Fibroblast of upper back skin (primary cell): Measurements from ENCODE around the gene UPF3B.
"Not testable (repeated sequence)": the region's sequence is repeated elsewhere in the genome, so short reads cannot be mapped to it uniquely, and the experiment has no call there.

Experiments used
- DNase-seq: peaks from one replicate; pipeline ENCODE4 v3.0.0-alpha.2; 2013

The UPF3B gene

GRCh38 chrX:119821703-119822102, 31.1 kb downstream of the UPF3B start:
- DNase-seq = not testable (repeated sequence)

DNA sequence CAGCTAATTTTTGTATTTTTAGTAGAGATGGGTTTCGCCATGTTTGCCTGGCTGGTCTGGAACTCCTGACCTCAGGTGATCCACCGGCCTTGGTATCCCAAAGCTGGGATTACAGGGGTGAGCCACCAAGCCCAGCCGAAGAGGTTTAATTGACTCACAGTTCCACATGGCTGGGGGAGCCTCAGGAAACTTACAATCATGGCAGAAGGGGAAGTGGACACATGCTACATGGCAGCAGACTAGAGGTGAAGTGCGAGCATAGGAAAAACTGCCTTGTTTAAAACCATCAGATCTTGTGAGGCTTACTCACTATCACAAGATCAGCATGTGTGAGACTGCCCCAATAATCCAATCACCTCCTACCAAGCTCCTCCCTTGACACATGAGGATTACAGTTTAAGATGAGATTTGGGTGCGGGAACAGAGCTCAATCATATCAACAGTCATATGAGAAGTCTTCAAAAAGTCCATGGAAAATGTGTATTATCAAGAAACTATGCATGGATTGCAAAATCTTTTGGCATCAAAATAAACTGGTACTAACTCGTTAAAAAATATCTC, 35.6 kb downstream of the UPF3B start:
- DNase-seq = no peak

- DNase-seq = no peak
Measured at GRCh38 chrX:119816300-119816699, 36.5 kb downstream of the UPF3B start.

GRCh38 chrX:119809185-119809666, 43.5 kb downstream of the UPF3B start:
- DNase-seq = no peak

DNA sequence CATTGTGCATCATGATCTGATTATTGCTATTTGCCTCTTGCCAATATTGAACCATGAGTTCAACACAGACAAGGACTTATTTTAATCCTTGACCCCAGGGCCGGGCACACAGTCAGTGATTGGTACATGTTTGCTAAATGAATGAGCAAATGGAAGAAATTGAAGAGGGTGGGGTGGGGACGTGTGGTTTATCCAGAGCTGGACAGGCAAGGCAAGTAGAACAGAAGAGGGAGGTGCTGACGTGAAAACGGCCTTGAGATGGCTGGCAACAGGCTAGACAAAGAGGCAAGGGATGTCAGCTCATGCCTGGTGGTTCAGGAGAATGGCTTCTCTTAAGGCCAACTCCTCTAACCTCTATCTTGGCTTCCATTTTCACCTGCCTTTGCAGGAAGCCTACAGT, 44.3 kb downstream of the UPF3B start:
- not testable (repeated sequence) for DNase-seq

DNA sequence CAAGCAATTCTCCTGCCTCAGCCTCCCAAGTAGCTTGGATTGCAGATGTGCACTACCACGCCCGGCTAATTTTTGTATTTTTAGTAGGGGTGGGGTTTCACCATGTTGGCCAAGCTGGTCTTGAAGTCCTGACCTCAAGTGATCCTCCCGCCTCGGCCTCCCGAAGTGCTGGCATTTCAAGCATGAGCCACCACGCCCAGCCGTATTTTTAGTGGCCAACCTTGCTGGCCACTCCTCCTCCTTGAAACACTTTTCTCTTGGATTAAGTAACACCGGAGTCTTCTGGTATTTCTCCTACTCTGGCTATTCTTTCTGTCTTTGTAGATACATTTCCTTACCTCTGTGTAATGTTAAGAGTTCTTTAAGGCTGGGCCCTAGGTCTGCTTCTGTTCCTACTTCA, 50.2 kb downstream of the UPF3B start:
- DNase-seq = no peak

GRCh38 chrX:119801253-119802221, 51.2 kb downstream of the UPF3B start:
- no peak for DNase-seq

DNA sequence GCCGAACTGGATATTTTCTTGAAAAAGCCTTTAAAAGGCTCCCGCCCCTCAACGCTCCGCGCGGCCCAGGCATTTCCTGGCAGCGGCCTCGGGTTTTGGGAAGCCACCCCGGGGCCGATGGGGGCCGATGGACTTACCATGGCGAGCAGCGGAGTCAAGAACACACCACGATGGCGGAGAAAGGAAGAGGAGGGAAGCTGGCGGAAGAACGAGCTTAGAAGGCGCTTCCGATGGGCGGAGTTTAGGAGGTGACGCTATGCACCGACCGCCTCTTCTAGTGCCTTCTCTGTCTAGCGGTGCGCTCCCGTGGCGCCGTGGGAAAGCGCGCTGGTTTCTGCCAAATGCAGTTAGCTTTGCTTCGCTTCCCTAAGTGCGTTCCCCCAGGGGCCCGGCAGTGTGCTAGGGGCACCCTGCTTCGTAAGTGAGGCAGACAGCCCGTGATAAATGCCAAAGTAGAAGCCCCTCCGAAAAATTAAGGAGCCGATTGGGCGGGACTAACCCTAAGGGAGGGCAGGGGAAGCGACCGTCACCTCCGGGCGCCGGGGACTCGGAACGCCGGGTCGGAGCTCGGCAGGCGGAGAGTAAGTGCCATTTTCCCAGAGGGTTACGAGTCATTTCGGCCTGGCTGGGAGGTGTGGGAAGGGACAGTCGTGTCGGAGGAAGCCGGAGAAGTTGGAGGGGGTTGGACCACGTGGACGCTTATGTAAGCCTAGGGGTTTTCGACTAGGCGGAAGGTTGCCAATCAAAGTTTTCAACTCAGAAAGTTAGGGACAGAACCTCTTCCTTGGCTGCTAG, 61.1 kb downstream of the UPF3B start, which contains the start of gene RPL39:
TSS of gene RPL39 (minus strand) at position 194 of the 795 bp plus-strand sequence. CDS start at position 140, 54 bp downstream.
- DNase-seq = peak; percentile 88

GRCh38 chrX:119790977-119791436, 61.8 kb downstream of the UPF3B start:
- DNase-seq = peak; percentile 18

DNA sequence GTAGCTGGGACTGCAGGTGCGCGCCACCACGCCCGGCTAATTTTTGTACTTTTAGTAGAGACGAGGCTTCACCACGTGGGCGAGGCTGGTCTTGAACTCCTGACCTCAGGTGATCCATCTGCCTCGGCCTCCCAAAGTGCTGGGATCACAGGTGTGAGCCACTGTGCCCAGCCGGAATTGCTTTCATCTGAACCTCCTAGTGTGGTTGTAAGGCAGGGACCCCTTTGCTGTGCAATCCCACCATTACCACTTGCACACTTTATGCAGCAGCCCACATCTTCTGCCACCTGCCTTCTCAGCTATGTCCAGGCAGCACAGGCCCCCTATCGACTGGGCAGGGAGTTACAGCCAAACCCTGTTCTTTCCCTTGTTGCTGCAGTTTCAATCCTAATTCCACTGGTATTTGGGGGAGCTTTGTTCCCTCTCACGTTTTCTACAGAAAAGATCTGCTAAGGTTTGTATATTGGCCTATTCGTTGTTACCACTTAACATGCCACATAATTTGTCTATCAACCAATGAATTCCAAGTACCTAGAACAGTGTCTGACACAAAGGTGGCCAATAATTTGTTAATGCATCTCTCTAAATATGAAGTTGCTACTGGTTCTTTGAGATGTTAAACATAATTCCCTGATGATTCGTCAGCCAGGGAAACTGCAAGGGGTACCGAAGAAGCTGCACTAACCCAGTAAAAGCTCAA, 67.9 kb downstream of the UPF3B start:
- peak; percentile 18 for DNase-seq
